Skeletal muscle cell (primary cell): ENCODE measurements around the gene CCDC69.
"Not testable (repeated sequence)": the region's sequence is repeated elsewhere in the genome, so short reads cannot be mapped to it uniquely, and the experiment has no call there.

Experiments used
- DNase-seq: peaks from one replicate; pipeline ENCODE4 v3.0.0-alpha.2; 2010; ENCODE audit warnings: low read depth
- H3K4me3 ChIP-seq: 2 replicates; pipeline ENCODE4 v1.5.1; 2011; ENCODE audit warnings: low read depth, mild to moderate bottlenecking, control low read depth, low read length, moderate library complexity

Gene CCDC69

DNA sequence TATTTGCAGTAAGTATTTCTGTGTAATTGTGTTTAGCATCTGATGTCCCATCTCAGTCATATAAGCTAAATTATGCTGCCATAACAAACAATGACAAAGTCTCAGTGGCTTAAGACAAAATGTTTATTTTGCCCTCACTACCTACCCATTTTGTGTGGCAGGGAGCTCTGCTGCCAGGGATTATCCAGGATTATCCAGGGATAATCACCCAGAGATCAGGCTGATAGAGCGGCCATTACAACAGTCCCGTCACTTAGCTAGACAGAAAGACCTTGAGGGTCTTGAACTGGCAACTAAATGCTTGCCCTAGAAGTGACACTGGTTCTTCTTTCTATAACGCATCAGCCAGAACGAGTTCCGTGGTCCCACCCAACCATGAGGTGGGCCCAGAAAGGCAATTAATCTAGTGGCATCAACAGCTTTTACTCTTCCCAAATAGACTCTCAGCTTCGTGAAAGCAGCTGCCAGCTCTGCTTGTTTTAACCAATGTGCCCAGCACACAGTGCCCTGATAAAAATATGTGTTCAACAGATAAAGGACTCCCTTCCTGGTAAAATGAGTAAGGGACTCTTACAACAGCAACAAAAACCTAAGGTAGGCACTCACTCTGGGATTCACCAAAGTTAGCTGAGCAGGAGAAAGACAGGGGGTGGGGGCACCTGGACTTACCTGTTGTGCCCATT, 22.8 kb downstream of the CCDC69 start:
- H3K4me3 ChIP-seq, result no peak overlapping the region
- DNase-seq, result no peak

DNA sequence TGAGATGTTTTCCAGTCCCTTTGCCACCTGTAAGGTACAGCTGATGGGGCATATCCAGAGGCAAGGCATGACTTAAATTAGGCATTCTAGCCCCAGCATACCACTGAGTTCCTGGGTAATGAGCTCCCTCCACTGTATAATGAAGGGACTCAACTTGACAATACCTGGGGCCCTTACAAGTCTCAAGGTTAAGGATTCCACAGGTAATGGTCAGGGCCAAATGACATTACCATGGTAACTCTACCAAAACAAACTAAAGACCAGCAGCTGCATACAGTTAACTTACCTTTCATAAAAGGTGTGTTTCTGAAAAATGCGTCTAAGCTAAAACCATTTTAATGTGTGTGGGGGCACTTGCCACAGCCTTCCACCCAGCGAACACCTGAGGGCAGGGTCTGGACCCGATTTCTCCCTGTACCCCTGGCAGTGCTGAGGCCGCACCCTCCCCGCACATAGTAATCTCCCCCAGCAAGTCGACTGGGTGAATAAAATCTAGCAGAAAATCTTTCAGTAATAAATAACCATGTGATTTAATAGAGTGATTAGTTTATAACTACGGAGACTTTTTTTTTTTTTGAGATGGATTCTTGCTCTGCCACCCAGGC, 24.2 kb downstream of the CCDC69 start:
- no peak overlapping the region for H3K4me3 ChIP-seq
- DNase-seq, result no peak

DNA sequence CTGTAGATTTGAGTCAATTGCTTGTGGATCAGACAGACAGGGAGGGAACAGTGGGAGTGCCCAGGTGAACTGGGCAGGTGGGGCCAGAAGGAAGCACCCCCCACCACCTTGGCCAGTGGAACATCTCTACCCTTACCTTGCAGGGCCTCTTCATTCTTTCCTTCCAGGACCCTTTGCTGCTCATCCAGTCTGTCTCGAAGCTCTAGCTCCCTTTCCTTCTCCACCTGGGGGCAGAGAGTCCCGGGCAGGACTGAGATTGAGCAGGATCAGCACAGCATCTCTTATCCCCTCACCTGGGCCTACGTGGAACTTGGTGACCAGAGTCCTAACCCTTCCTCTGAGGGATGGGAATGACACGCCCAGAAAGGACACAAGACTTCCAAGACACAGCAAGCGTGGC, 25.0 kb downstream of the CCDC69 start:
- no peak overlapping the region for H3K4me3 ChIP-seq
- no peak for DNase-seq

DNA sequence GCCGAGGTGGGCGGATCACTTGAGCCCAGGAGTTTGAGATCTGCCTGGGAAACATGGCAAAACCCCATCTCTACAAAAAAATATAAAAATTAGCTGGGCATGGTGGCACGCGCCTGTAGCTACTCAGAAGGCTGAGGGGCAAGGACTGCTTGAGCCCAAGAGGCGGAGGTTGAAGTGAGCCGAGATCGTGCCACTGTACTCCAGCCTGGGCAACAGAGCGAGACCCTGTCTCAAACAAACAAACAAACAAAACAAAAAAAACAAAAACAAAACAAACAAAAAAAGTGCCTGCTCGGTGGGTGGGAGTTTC, 26.6 kb downstream of the CCDC69 start:
- not testable (repeated sequence) for H3K4me3 ChIP-seq, DNase-seq

DNA sequence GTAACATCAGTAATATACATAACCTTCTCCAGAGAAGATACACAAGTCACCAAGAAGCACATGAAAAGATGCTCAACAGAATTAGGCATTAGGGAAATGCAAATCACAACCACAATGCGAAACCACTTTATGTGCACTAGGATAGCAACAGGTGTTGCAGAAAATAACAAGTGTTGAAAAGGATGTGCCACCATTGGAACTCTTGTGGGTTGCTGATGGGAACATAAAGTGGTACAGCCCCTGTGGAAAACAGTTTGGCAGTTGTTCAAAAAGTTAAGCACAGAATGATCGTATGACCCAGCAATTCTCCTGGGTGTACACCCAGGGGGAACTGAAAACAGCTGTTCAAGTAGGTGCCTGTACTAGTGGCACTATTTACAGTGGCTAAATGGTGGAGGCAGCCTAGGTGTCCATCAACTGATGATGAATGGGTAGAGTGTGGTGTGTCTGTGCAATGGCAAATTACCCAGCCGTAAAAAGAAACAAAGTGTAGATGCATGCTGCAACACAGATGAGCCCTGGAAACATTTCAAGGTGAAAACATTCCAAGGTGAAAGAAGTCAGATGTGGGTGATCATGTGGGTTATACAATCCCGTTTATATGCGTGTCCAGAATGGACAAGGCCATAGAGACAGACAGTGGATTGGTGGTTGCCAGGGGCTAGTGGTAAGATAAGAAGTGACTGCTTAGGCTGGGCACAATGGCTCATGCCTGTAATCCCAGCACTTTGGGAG, 27.2 kb downstream of the CCDC69 start:
- H3K4me3 ChIP-seq, result no peak overlapping the region
- DNase-seq, result no peak

DNA sequence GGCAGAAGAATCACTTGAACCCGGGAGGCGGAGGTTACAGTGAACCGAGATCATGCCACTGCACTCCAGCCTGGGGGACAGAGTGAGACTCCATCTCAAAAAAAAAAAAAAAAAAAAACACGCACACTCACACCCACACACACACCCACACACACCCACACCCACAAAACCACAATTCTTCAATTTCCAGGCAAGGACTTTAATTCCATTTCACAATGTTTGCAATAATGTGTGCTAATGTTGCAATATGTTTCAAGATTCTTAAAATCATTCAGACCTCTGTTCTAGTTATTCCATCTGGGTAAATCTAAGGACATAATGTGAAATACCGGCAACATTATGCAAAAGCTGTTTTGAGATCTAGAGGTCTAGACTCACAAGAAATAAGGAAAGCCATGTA, 28.3 kb downstream of the CCDC69 start:
- no peak for DNase-seq
- H3K4me3 ChIP-seq, result no peak overlapping the region

DNA sequence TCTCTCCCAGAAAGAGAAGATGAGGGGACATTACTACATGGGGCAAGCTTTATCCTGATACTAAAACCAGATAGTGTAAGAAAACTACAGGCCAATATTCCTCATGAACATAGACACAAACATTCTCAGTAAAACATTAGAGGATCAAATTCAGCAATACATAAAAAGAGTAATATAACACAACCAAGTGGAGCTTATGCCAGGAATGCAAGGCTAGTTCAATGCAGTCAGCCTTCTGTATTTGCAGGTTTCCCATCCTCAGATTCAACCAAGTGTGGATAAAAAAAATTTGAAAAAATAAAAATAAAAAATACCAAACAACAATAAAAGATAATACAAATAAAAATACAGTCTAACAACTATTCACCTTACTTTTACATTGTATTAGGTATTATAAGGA, 31.3 kb downstream of the CCDC69 start:
- H3K4me3 ChIP-seq, result no peak overlapping the region
- DNase-seq, result no peak

DNA sequence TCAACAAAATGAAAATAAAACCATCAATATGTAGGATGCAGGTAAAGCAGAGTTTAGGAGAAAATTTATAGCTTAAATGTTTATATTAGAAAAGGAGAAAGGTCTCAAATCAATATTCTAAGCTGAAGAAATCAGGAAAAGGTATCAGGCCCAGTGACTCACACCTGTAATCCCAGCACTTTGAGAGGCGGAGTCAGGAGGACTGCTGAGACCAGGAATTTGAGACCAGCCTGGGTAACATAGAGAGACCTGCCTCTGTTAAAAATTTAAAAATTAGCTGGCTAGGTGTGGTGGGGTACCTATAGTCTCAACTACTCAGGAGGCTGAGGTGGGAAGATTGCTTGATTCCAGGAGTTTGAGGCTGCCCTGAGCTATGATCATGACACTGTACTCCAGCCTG, 32.2 kb downstream of the CCDC69 start:
- DNase-seq, result no peak
- H3K4me3 ChIP-seq, result no peak overlapping the region

DNA sequence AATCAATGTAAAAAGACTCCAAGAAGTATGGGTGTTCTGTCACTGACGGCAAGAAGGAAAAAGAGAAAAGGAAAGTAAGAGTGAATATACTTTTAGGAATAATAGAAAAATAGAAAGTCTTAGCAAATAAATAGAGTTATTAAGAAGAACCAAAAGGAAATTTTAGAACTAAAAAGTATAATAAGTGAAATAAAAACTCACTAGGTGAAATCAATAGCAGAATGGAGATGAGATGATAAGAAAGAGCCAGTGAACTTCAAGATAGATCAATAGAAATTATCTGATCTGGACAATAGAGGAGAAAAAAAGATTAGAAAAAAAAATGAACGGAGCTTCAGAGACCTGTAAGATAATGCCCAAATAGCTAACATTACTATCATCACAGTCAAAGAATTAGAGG, 34.7 kb downstream of the CCDC69 start:
- no peak for DNase-seq
- no peak overlapping the region for H3K4me3 ChIP-seq

DNA sequence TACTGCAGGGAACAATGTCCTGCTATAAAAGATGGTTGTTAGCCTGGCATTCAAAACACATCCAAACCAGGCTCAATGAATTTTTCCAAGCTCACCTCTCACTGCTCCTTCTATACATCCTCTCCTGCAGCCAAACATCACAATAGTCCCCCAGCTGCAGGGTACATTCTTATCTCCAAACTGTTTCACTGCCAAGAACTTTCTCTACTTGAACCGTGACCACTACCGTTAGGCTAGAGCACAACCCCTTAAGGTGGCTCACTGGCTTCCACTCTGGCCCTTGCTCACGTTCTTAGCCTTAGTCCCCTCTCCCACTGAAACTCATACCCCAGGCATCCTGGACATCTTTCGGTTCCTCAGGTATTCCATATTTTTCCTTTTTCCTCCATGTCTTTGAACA, 37.4 kb downstream of the CCDC69 start:
- no peak for DNase-seq
- no peak overlapping the region for H3K4me3 ChIP-seq

DNA sequence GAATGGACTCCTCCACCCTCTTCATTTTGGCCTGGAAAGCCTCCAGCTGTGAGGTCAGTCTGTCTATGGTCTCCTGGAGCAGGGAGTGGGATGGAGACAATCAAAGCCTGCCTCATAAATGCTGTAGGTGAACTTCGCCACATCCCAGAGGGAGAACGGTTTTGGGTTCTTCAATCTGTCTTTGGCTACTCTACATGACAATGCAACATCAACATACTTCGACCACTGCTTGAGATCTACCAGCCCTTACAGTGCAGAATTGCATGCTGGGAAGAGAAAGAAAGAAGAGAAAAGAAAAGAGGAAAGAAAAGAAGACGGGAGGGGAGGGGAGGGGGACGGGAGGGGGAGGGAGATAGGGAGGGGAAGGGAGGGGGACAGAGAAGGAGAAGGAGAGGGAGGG, 37.8 kb downstream of the CCDC69 start:
- H3K4me3 ChIP-seq, result no peak overlapping the region
- no peak for DNase-seq

DNA sequence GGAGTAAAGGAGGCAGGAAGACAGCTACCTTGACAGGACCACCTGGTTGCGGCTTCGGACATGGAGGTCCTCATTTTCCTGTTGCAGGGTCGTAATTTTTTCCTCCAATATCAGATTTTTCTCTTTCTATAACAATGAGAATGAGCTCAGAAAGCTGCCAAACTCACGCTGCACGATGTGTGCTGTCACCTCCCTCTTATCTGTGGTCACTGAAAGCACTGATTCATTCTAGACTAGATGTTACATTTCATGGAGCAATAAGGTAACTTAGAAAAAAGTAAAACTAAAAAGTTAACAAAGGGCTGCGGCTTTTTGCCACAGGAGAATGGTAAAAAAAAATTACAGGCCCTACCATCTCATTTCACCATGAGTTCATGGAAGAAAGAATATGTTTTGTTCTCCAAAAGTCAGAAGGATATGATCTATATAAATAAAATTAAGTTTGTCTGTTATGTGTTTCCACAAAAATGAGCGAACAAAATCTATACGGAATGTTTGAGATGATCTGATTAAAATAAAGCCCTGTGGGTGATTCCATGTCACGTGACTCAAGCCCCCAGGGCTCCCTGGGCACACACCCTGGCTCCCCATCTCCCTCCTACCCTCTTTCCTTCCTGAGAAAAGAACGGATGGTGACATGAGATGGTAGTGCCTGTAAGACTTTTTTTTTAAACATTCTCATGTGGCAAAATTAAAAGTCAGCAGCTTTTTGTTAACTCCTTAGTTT, 39.4 kb downstream of the CCDC69 start:
- no peak overlapping the region for H3K4me3 ChIP-seq
- DNase-seq, result no peak

DNA sequence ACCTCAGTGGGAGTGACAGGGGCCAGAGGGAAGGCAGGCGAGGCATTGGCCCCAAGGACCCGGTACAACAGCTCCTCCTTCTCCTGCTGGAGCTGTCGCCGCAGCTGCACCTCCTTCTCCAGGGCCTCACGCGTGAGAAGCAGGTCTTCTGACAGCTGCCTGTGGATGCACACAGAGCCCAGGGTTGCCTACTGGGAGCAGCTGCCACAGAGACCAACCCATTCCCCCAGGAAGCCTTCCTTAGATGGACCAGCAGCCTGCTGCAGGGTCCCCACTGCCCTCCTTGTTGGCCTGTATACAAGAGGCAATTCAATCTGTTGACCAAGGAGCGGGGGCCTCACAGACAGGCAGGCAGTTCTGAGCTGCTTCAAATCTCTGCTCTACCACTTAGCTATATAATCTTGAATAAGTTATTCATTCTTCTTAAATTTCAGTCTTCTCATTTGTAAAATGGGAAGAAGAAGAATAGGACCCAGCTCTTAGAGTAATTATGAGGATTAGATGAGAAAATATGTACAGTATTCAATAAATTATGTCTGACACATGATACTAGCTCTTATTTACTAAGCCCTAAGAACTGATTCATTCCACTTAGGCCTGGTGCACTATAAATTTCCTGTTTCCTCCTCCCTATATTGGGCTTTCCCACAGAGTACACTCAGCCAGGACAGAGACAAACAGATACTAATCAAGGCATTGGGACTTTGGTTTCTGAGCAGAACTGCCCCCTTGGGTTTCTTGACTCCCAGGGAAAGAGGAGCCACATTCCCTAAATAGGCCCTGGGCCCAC, 40.2 kb downstream of the CCDC69 start:
- DNase-seq, result no peak
- no peak overlapping the region for H3K4me3 ChIP-seq

DNA sequence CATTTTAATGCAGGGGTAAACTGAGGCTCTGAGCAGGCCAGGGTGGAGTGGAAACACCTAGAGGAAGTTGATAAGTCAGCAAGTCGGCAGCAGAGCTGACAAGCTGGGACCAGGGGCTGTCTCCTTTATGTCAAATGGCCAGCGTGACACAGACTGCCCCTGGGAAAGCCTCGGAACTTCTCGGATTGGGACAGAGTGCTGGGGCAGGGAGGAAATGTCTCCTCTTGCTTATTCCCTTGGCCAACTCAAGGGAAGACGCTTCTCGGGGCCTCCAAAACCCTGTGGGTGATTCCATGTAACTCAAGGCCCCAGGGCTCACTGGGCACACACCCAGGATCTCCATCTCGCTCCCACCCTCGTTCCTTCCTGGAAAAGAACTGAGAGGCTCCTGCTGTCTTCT, 40.9 kb downstream of the CCDC69 start:
- H3K4me3 ChIP-seq, result no peak overlapping the region
- no peak for DNase-seq

DNA sequence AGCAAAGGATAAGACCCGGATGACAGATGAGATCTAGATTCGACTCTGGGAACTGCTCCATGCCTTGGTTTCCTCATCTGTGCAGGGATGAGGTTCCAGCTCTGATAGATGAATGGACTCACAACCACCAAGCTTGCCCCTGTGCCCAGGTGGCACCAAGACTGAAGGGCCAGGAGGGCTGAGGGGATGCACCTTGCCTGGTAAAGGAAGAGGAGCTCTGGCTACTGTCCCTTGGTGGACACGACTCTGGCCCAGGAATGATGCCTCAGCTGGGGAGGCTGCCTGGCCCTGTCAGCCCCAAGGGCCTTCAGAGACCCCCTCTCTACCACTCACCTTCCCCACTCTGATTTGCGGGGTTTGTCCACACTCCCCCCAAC, 41.4 kb downstream of the CCDC69 start:
- H3K4me3 ChIP-seq, result no peak overlapping the region
- DNase-seq, result no peak

DNA sequence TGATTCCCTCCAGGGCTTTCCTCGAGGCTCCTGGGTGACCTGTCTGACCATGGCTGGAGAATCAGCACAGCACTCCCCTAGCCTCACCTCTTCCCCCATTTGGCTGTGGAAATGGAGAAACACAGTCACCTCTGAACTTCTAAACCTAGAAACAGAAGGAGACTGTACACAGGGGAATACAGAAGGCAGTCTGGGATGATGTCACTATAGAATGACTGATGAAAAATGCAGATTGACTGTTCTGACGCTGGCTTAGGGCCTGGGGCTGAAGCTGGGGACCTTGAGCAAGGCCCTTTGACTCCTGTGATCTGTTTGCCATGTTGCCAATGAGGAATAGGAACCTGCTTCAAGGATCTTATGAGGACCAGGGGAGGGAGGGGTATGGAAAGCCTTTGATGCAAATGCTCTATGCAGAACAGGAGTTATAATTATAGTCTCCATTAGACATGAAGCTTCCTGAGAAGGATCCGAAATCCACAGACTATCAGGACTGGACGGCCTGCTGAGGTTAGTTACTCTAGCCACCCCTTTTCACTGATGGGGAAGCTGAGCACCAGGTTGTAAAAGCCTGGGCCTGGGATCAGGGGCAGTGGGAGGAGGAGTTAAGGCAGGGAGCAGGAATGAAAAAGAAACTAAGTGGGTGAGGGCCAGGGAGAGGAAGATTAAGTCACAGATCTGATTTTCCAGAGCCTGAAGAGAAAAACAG, 41.9 kb downstream of the CCDC69 start:
- H3K4me3 ChIP-seq, result no peak overlapping the region
- no peak for DNase-seq

DNA sequence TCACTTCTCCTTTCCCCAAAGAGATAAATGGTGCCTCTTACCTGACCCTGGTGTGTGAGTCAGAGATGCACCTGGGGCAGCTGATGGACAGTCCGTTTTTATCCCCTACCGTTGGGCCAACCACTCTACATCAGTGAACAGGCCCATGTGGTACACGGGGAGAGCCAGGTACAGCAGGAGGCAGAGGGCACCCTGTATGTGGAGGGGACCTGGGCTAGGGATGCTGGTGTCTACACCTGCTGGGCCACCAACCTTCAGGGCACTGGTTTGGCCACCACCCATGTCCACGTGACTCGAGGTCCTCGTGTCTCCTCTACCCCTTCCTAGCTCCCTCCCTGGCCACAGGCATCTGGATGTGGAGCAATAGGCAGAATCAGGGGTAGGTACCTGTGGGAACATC, 43.6 kb downstream of the CCDC69 start:
- no peak for DNase-seq
- no peak overlapping the region for H3K4me3 ChIP-seq

DNA sequence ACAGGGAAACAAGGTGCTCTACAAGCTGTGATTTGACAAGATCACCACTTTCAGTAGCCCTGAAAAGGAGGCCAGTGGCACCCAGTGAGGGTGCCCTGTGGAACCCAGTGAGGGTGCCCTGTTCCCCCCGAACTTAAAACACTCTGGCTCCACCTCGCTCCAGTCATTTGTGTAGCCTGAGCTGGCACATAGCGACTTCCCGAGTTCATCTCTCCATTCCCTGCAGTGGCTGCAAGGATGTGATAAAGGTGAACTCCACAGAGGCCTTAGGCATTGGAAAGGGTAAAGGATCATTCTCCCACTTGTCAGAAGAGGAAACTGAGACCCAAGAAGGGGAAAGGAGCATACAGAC, 44.4 kb downstream of the CCDC69 start:
- no peak for DNase-seq
- no peak overlapping the region for H3K4me3 ChIP-seq

DNA sequence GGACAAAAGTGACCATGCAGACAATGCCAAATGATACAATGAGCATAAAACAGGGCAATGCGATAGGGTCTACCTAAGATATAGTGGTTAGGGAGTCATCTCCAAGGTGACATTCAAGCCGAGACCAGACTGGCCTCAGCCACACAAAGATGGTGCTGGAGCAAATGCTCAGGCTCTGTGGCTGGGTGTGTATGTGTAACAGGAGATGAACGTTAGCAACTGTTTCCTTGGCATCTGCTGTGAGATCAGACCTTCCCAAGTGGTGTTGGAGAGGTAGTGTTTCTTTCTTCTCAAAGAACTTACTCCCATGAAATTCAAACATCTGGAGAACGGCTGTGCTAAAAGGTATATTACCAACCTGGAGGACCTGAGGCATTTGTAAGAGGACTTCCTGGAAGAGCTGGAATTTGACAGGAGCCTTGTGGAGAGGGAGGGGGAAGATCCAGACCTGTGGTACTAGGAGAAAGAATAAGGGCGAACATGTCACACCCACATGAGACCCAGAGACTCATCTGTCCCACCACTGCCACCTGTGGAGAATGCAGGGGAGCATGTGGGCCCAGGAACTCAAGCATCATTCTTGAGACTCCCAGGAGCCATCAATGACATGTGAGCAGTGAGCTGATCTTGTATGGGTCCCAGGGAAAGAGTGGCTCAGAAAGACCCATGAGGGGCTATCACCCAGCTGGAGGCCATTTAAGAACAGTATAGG, 45.0 kb downstream of the CCDC69 start:
- H3K4me3 ChIP-seq, result no peak overlapping the region
- no peak for DNase-seq
